AG20443 (cell line): ENCODE measurements around the gene SERPINA10.
"Not testable (repeated sequence)": the region's sequence is repeated elsewhere in the genome, so short reads cannot be mapped to it uniquely, and the experiment has no call there.

ENCODE experiments used
- DNase-seq: peaks from one replicate; pipeline ENCODE4 v3.0.0; 2012; ENCODE audit warnings: low spot score, mixed read lengths

SERPINA10 gene

GRCh38 chr14:94284221-94284620 is 8.8 kb downstream of the SERPINA10 start:
- DNase-seq: no peak

- DNase-seq: no peak
Observed at GRCh38 chr14:94282991-94283723, 9.9 kb downstream of the SERPINA10 start.

- DNase-seq: no peak
Observed at GRCh38 chr14:94278731-94279130, 14.3 kb downstream of the SERPINA10 start.

- DNase-seq: not testable (repeated sequence)
Observed at GRCh38 chr14:94276898-94277561, 16.0 kb downstream of the SERPINA10 start.

GRCh38 chr14:94269156-94269555 is 23.9 kb downstream of the SERPINA10 start:
- DNase-seq: no peak

- DNase-seq: not testable (repeated sequence)
Observed at GRCh38 chr14:94268582-94268981, 24.5 kb downstream of the SERPINA10 start.

- DNase-seq: no peak
Observed at GRCh38 chr14:94267352-94267751, 25.7 kb downstream of the SERPINA10 start.

GRCh38 chr14:94264195-94264594 is 28.9 kb downstream of the SERPINA10 start:
- DNase-seq: not testable (repeated sequence)

- DNase-seq: no peak
Observed at GRCh38 chr14:94244182-94244581, 48.9 kb downstream of the SERPINA10 start.

- no peak for DNase-seq
Observed at GRCh38 chr14:94239406-94239805, 53.7 kb downstream of the SERPINA10 start.

GRCh38 chr14:94237983-94238382 is 55.1 kb downstream of the SERPINA10 start:
- DNase-seq: no peak

- DNase-seq: no peak
Observed at GRCh38 chr14:94237046-94237445, 56.0 kb downstream of the SERPINA10 start.
